Right lobe of liver (tissue), 6 donors: ENCODE results near the gene WDR45. TPM values are rescaled to one million over a fixed set of nuclear protein-coding genes. Genes with fewer than 3 reads are reported as not detected.

Experiments used
- ATAC-seq, 4 donors: fragments of 200-7000 bp; cut with Tn5 transposase; one replicate each; pipeline ENCODE4 v1.9.1; 2020; ENCODE audit warnings: mild to moderate bottlenecking in 4 of 4, moderate library complexity in 4 of 4
- DNase-seq, 3 donors: peaks; one replicate each; pipeline ENCODE4 v3.0.0-alpha.2; 2020
- H3K27ac ChIP-seq, 3 donors: fragments of 200-600 bp; one replicate each; pipeline ENCODE4 v1.8.0; 2022
- H3K27me3 ChIP-seq, 2 donors: fragments of 200-600 bp; one replicate each; pipeline ENCODE4 v1.8.0; 2022
- H3K36me3 ChIP-seq, 4 donors: fragments of 200-600 bp; sonication (generic) in 1 of 4; one replicate each; pipeline versions ENCODE4 v1.5.1 to v1.8.0; 2017 to 2022; ENCODE audit warnings: control low read depth in 1 of 4
- H3K4me1 ChIP-seq, 4 donors: fragments of 200-600 bp; sonication (generic) in 1 of 4; one replicate each; pipeline versions ENCODE4 v1.5.1 to v1.8.0; 2017 to 2022; ENCODE audit warnings: control low read depth in 1 of 4
- H3K4me3 ChIP-seq, 3 donors: fragments of 200-600 bp; one replicate each; pipeline ENCODE4 v1.8.0; 2022
- H3K9me3 ChIP-seq, 4 donors: fragments of 200-600 bp; sonication (generic) in 1 of 4; one replicate each; pipeline versions ENCODE4 v1.5.1 to v1.8.0; 2017 to 2022; ENCODE audit warnings: control low read depth in 1 of 4
- CTCF ChIP-seq, 4 donors: fragments of 200-600 bp in 3 of 4; fragments of 450-650 bp in 1 of 4; IDR thresholded peaks; one replicate each; pipeline versions ENCODE4 v1.5.1 to v1.8.0; 2016 to 2022; ENCODE audit warnings: antibody characterized with exemption in 4 of 4, mild to moderate bottlenecking in 2 of 4
- POLR2A ChIP-seq: fragments of 450-650 bp; IDR thresholded peaks from one replicate; pipeline ENCODE4 v1.6.1; 2017; ENCODE audit warnings: antibody characterized with exemption, mild to moderate bottlenecking
- WGBS: methylation state at CpG from one replicate; pipeline ENCODE4 v1.1.6; 2018; ENCODE audit warnings: low coverage, low lambda C conversion rate; ENCODE audit not compliant: insufficient coverage; ENCODE audit errors: missing lambda C conversion rate; 5-methylcytosine and 5-hydroxymethylcytosine counted together
- intact Hi-C, 2 donors: fragments of 100-400 bp; cut with DNase I; formaldehyde crosslinking; loops; one replicate each; pipeline versions ENCODE4 v1.11.2 to v1.14.1; 2022
- total RNA-seq, 6 experiments: library from RNA; depleted of rRNA in 2 of 6; stranded (reverse); fragments of >200 nt in 2 of 6; fragmentation: NEBNext Ultra II Directional in 3 of 6; extraction: Animal tissue kit (Norgen Biotek cat#: 25700) in 3 of 6; gene quantifications; one replicate each; pipeline versions ENCODE4 v1.1.0 to v1.2.4, GENCODE V29; 2016 to 2023
- donor health status: DM: no; HTN: yes; CAD: no.
- donor health status: DM: no; HTN: no; CAD: no.
- donor health status: DM: no; HTN: no; CAD: no.
- donor health status: DM: no; HTN: yes; CAD: no.
- donor health status: DM: no; HTN: yes; CAD: no.

The WDR45 gene
- total RNA-seq, 6 experiments from 2014 or later: 31.8 to 65.2 (median 47.9) TPM

DNA sequence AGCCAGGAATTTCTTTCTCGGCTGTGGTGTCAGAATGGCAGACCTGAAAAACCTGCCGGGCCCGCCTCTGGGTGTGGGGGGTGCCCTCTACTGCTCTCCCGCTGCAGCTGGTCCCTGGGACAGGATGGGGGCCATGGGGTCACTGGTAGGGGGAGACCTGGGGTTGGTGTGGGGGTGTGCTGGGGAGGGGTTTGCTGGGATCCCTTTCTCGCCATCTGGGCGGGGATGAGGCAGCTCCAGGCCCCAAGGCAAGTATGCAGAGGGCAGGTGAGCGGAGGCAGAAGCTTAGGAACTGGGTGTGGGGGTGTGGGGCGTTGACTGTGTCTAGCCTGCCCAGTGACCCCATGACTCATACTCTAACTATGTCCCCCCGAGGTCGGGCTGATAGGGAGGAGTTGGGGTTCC is 20.0 kb downstream of the WDR45 start:
- 34% methylated on average over 6 of the region's 10 CpGs for WGBS
- no peaks in the 10 kb centered on the region for H3K4me1 ChIP-seq
- peak overlapping the region; percentile 30 to 54 (median 46) for H3K4me3 ChIP-seq
- H3K27ac ChIP-seq: no peak overlapping the region
- H3K9me3 ChIP-seq: no peaks in the 10 kb centered on the region
- TF ChIP-seq POLR2A (no peak), CTCF (IDR thresholded peaks at IDR 0.05) (no peak)
- DNase-seq (no peak), ATAC-seq (peak; percentile 6 to 46 (median 30))
- no peaks in the 10 kb centered on the region for H3K27me3 ChIP-seq
- intact Hi-C loops: no loop called here
- no peaks in the 10 kb centered on the region for H3K36me3 ChIP-seq

GRCh38 chrX:49059201-49059600 is 20.5 kb downstream of the WDR45 start:
- Histone ChIP-seq H3K9me3 (no peaks in the 10 kb centered on the region), H3K4me1 (no peaks in the 10 kb centered on the region), H3K36me3 (no peaks in the 10 kb centered on the region), H3K27ac (peak overlapping the region in 2 of 3 donors; percentile 8 to 37), H3K27me3 (no peaks in the 10 kb centered on the region), H3K4me3 (peak overlapping the region; percentile 30 to 54 (median 46))
- intact Hi-C loops: no loop called here
- ATAC-seq (peak; percentile 4 to 48 (median 28)), DNase-seq (no peak)
- TF ChIP-seq CTCF (IDR thresholded peaks at IDR 0.05) (no peak), POLR2A (no peak)
- 49% methylated on average over 3 of the region's 6 CpGs for WGBS

DNA sequence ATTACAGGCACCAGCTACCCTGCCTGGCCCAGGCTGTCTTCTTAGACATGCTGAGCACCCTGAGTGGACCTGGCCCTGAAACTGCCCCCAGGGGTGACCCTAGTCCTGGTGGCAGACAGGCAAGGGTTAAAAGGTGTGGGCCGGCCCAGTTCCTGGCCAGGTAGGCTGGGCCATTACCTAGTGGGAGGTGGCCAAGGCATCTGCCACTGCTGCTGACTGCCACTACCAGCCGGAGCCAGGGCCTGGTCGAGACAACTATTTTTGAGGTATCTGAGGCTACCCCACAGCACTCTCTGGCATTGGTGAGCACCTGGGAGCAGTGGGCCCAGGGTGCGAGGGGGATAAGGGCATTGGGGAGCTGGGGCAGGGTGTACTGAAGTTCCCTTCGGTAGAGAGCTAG is 20.9 kb downstream of the WDR45 start, which contains the start of gene CCDC120:
Gene CCDC120, plus strand, starts transcription at position 206 of the 400 bp plus-strand sequence. CDS start 3,043 bp downstream, outside the sequence.
- ATAC-seq (peak; percentile 79 to 88 (median 83)), DNase-seq (peak in 1 of 3 donors; percentile 54)
- Histone ChIP-seq H3K27me3 (no peaks in the 10 kb centered on the region), H3K27ac (peak within 1 kb of the TSS in 2 of 3 donors; percentile 8 to 37), H3K4me3 (peak within 1 kb of the TSS; percentile 30 to 54 (median 46)), H3K9me3 (no peaks in the 10 kb centered on the region), H3K4me1 (no peaks in the 10 kb centered on the region), H3K36me3 (no peaks in the 10 kb centered on the region)
- no peak for TF ChIP-seq CTCF (IDR thresholded peaks at IDR 0.05)
- TF ChIP-seq POLR2A: peak; percentile 34
- WGBS: 34% methylated on average over 5 of the region's 5 CpGs
- intact Hi-C loops: no loop called here

GRCh38 chrX:49054073-49054762 is 25.5 kb downstream of the WDR45 start:
- 57% methylated on average over 5 of the region's 5 CpGs for WGBS
- Histone ChIP-seq H3K9me3 (no peaks in the 10 kb centered on the region), H3K4me3 (peak overlapping the region; percentile 47 to 57 (median 56)), H3K36me3 (no peaks in the 10 kb centered on the region), H3K4me1 (no peaks in the 10 kb centered on the region), H3K27ac (peak overlapping the region; percentile 54 to 65 (median 58)), H3K27me3 (no peaks in the 10 kb centered on the region)
- TF ChIP-seq POLR2A (no peak), CTCF (IDR thresholded peaks at IDR 0.05) (no peak)
- no peak for DNase-seq
- no peak for ATAC-seq
- intact Hi-C loops: no loop called here
